Heart left ventricle (tissue), 16 donors: ENCODE measurements around the gene LUC7L. TPM values are rescaled to one million over a fixed set of nuclear protein-coding genes. Genes with fewer than 3 reads are reported as not detected.
A peak's percentile ranks its signal among the peaks of the same experiment; 100 is the strongest.

ENCODE experiments used
- ATAC-seq, 4 donors: fragments of 200-7000 bp; cut with Tn5 transposase; one replicate each; pipeline ENCODE4 v1.9.1; 2020 to 2022; ENCODE audit warnings: moderate library complexity in 4 of 4, mild to moderate bottlenecking in 3 of 4, moderate number of reproducible peaks in 1 of 4
- DNase-seq, 5 donors: peaks; one replicate each; pipeline ENCODE4 v3.0.0-alpha.2; 2020
- H3K27ac ChIP-seq, 12 donors: fragments of 200-600 bp; sonication (generic) in 4 of 12; one replicate each; pipeline versions ENCODE4 v1.5.0 to v1.8.0; 2016 to 2022; ENCODE audit warnings: mild to moderate bottlenecking in 2 of 12
- H3K27me3 ChIP-seq, 9 donors: fragments of 200-600 bp; sonication (generic) in 2 of 9; one replicate each; pipeline versions ENCODE4 v1.5.1 to v1.8.0; 2016 to 2022; ENCODE audit warnings: mild to moderate bottlenecking in 3 of 9
- H3K36me3 ChIP-seq, 9 donors: fragments of 200-600 bp; sonication (generic) in 2 of 9; one replicate each; pipeline versions ENCODE4 v1.5.0 to v1.8.0; 2018 to 2022; ENCODE audit warnings: mild to moderate bottlenecking in 2 of 9
- H3K4me1 ChIP-seq, 12 donors: fragments of 200-600 bp; sonication (generic) in 4 of 12; one replicate each; pipeline versions ENCODE4 v1.5.0 to v1.8.0; 2016 to 2022; ENCODE audit warnings: mild to moderate bottlenecking in 3 of 12
- H3K4me3 ChIP-seq, 12 donors: fragments of 200-600 bp; sonication (generic) in 4 of 12; one replicate each; pipeline versions ENCODE4 v1.5.0 to v1.8.0; 2017 to 2022; ENCODE audit warnings: mild to moderate bottlenecking in 9 of 12, moderate library complexity in 4 of 12
- H3K9me3 ChIP-seq, 12 donors: fragments of 200-600 bp; sonication (generic) in 4 of 12; one replicate each; pipeline versions ENCODE4 v1.5.0 to v1.8.0; 2016 to 2022; ENCODE audit warnings: mild to moderate bottlenecking in 1 of 12
- CTCF ChIP-seq, 12 donors: fragments of 200-600 bp; sonication (generic) in 4 of 12; IDR thresholded peaks; one replicate each; pipeline versions ENCODE4 v1.5.0 to v1.8.0; 2018 to 2022; ENCODE audit warnings: antibody characterized with exemption in 12 of 12, mild to moderate bottlenecking in 5 of 12
- POLR2A ChIP-seq, 2 donors: fragments of 450-650 bp; IDR thresholded peaks; one replicate each; pipeline ENCODE4 v1.6.1; 2017; ENCODE audit warnings: antibody characterized with exemption in 2 of 2, mild to moderate bottlenecking in 2 of 2, moderate library complexity in 2 of 2
- WGBS, 4 donors: extraction: QIAGEN DNeasy Blood & Tissue Kit in 2 of 4; methylation state at CpG; one replicate each; pipeline versions ENCODE4 v1.1.5 to v1.1.7; 2013 to 2018; 5-methylcytosine and 5-hydroxymethylcytosine counted together
- intact Hi-C, 10 donors: fragments of 100-400 bp; cut with DNase I; formaldehyde crosslinking; loops; one replicate each; pipeline versions ENCODE4 v1.11.1 to v1.14.2; 2022
- long read RNA-seq, 3 donors: library from polyadenylated mRNA; unstranded; transcript quantifications; one replicate each; pipeline ENCODE4 v2.0.0, GENCODE V29; 2020 to 2021
- polyA plus RNA-seq, 2 donors: library from polyadenylated mRNA; stranded (reverse); fragments of 200-250 nt; gene quantifications; one replicate each; pipeline ENCODE4 v1.2.3, GENCODE V29; 2013
- total RNA-seq, 9 donors: library from RNA; depleted of rRNA in 2 of 9; stranded (reverse); fragments of >200 nt in 2 of 9; fragmentation: NEBNext Ultra II Directional in 3 of 9; extraction: Animal tissue kit (Norgen Biotek cat#: 25700) in 3 of 9; gene quantifications; one replicate each; pipeline versions ENCODE4 v1.1.0 to v1.2.4, GENCODE V29; 2016 to 2023
- donor health status: ischemic (EF 13 %, LVEDD 7.1; RV severe dilation, severe dysfunction).
- donor health status: healthy with polysubstance abuse.
- donor health status: DM: no; HTN: yes; CAD: no.
- donor health status: DM: no; HTN: no; CAD: no.
- donor health status: ischemic (EF 25% LVEDD 6.9; RV normal size, moderate dysfunction).
- donor health status: ischemic (EF 25% LVEDD 5.7; RV mildly dilated, moderate dysfunction).
- donor health status: healthy.
- donor health status: DM: yes; HTN: yes; CAD: no.
- donor health status: ischemic (EF 35%, LVEDD 5.7; RV mildly dilated, moderate dysfunction).
- donor health status: nonischemic (EF 11% LVEDD 7.7; RV severe dilation, severe dysfunction).
- donor health status: DM: yes; HTN: yes; CAD: no.
- donor health status: PGD.
- donor health status: ischemic (EF 29% LVEDD 5.4; RV normal size, mild dysfunction).
- donor health status: nonischemic (EF 23%, LVEDD 6.1; RV moderate dilation, normal function).

The LUC7L gene
- 10 to 100 TPM; 12.5 to 26.8 (median 19.4) TPM for total RNA-seq
- 10 to 100 TPM; 17.7 to 47.5 TPM for polyA plus RNA-seq
- long read RNA-seq, donor 1, partial matches to known transcripts = 6 of 17 reads
- long read RNA-seq, donor 1, other reads (novel, unspliced or antisense) = 9 of 17 reads
- long read RNA-seq, donor 2, transcript LUC7L-201 (10 exons, 1,456 nt) = major isoform, 5 of 29 reads
- long read RNA-seq, donor 2, partial matches to known transcripts = 4 of 29 reads
- long read RNA-seq, donor 2, other reads (novel, unspliced or antisense) = 15 of 29 reads
- long read RNA-seq, donor 3, partial matches to known transcripts = 4 of 12 reads
- long read RNA-seq, donor 3, other reads (novel, unspliced or antisense) = 5 of 12 reads

- Histone ChIP-seq H3K4me1 (peaks cover 3 to 27% (median 15%) of the 10 kb centered on the region in 12 donors), H3K4me3 (peak within 1 kb of the TSS; percentile 56 to 93 (median 77)), H3K27me3 (no peaks in the 10 kb centered on the region), H3K9me3 (no peaks in the 10 kb centered on the region), H3K36me3 (peaks cover 0 to 39% (median 36%) of the 10 kb centered on the region in 9 donors), H3K27ac (peak within 1 kb of the TSS; percentile 83 to 99 (median 96))
- DNase-seq (peak; percentile 90 to 94 (median 91)), ATAC-seq (peak; percentile 90 to 97 (median 96))
- 1 to 5% (median 2%) methylated on average over 24 to 88 of the region's 88 CpGs for WGBS, 4 donors
- TF ChIP-seq CTCF (IDR thresholded peaks at IDR 0.05) = no peak
- TF ChIP-seq POLR2A (IDR thresholded peaks at IDR 0.05) = peak; percentile 65 to 93
- intact Hi-C loops = loop anchor here in 5 of 10 donors (5.0 to 10.0 kb wide), 3 partner anchors 122 to 126 kb away; partner anchors contain the start of gene AXIN1 (in 4 of the 5)
Observed at GRCh38 chr16:228852-229730, at the start of gene LUC7L. LUC7L (minus strand) TSS chr16:229449; CDS start chr16:229339, 110 bp downstream.

GRCh38 chr16:278863-279366, 49.7 kb upstream of the LUC7L start:
- TF ChIP-seq POLR2A (IDR thresholded peaks at IDR 0.05) = no peak
- DNase-seq = peak in 2 of 5 donors; percentile 50 to 59
- Histone ChIP-seq H3K9me3 (no peaks in the 10 kb centered on the region), H3K4me1 (peaks cover 0 to 48% (median 12%) of the 10 kb centered on the region in 12 donors), H3K27me3 (peaks cover 0 to 53% (median 8%) of the 10 kb centered on the region in 9 donors), H3K4me3 (no peak overlapping the region), H3K27ac (no peak overlapping the region), H3K36me3 (no peaks in the 10 kb centered on the region)
- intact Hi-C loops = no loop called here
- peak; percentile 16 to 63 (median 48) for ATAC-seq
- 54 to 66% (median 62%) methylated on average over 6 of the region's 6 CpGs for WGBS, 4 donors

- Histone ChIP-seq H3K4me3 (peak overlapping the region in 5 of 12 donors; percentile 53 to 73 (median 60)), H3K36me3 (no peaks in the 10 kb centered on the region), H3K9me3 (no peaks in the 10 kb centered on the region), H3K27ac (peak overlapping the region in 2 of 12 donors; percentile 41 to 50), H3K27me3 (peaks cover 0 to 48% (median 8%) of the 10 kb centered on the region in 9 donors), H3K4me1 (peaks cover 0 to 46% (median 12%) of the 10 kb centered on the region in 12 donors)
- ATAC-seq (peak in 1 of 4 donors; percentile 10), DNase-seq (no peak)
- WGBS, 4 donors = 72 to 79% (median 76%) methylated on average over 19 to 20 of the region's 20 CpGs
- intact Hi-C loops = no loop called here
- no peak for TF ChIP-seq CTCF (IDR thresholded peaks at IDR 0.05)
- TF ChIP-seq POLR2A (IDR thresholded peaks at IDR 0.05) = no peak
Observed at GRCh38 chr16:276426-277077, 47.3 kb upstream of the LUC7L start.

GRCh38 chr16:275786-276232, 46.6 kb upstream of the LUC7L start, which contains the start of gene RGS11:
RGS11 (minus strand) TSS chr16:275944; CDS start chr16:275911, 33 bp downstream.
- Histone ChIP-seq H3K4me1 (peaks cover 0 to 39% (median 6%) of the 10 kb centered on the region in 12 donors), H3K27me3 (peaks cover 0 to 40% (median 2%) of the 10 kb centered on the region in 9 donors), H3K9me3 (no peaks in the 10 kb centered on the region), H3K36me3 (no peaks in the 10 kb centered on the region), H3K4me3 (peak within 1 kb of the TSS; percentile 42 to 73 (median 58)), H3K27ac (peak within 1 kb of the TSS in 3 of 12 donors; percentile 17 to 50 (median 41))
- TF ChIP-seq POLR2A (IDR thresholded peaks at IDR 0.05) = no peak
- TF ChIP-seq CTCF (IDR thresholded peaks at IDR 0.05) = no peak
- intact Hi-C loops = no loop called here
- WGBS, 4 donors = 3 to 9% (median 4%) methylated on average over 8 to 56 of the region's 56 CpGs
- DNase-seq (no peak), ATAC-seq (peak in 2 of 4 donors; percentile 12 to 33)
